ENCODE data around the gene FIGN. TPM values are rescaled to one million over a fixed set of nuclear protein-coding genes. Genes with fewer than 3 reads are reported as not detected.

The FIGN gene
- total and polyA plus RNA-seq, 2 of the 13 experiments (the other 11 are each of a cell fraction or from before 2014, with no cell fraction given) = 6.6 to 6.7 TPM

GRCh38 chr2:163551616-163552373 is 184.0 kb downstream of the FIGN start:
- Histone ChIP-seq H3K27me3 (ENCODE audit: control insufficient read depth in 1 of 2, insufficient read depth in 2 of 2, low read length in 2 of 2) (no peaks in the 10 kb centered on the region), H3K9me3 (ENCODE audit: low read length) (no peaks in the 10 kb centered on the region), H2AFZ (ENCODE audit: low read length) (no peak overlapping the region), H3K79me2 (ENCODE audit: insufficient read depth, low read length) (no peaks in the 10 kb centered on the region), H3K36me3 (replicated peaks in 1 of 2; ENCODE audit: control insufficient read depth in 1 of 2, insufficient read depth in 2 of 2, low read length in 2 of 2) (no peaks in the 10 kb centered on the region), H3K9ac (ENCODE audit: insufficient read depth, low read depth, low read length) (no peak overlapping the region), H3K27ac (ENCODE audit: extremely low read length, insufficient read depth, low read length) (no peak overlapping the region), H3K4me3 (replicated peaks in 1 of 3; ENCODE audit: insufficient read depth in 1 of 3, low read depth in 2 of 3, low read length in 3 of 3) (no peak overlapping the region), H4K20me1 (ENCODE audit: insufficient read depth, low read length) (no peaks in the 10 kb centered on the region), H3K4me1 (ENCODE audit: insufficient read depth, low read length) (no peaks in the 10 kb centered on the region), H3K4me2 (ENCODE audit: low read depth, low read length) (no peak overlapping the region)
- FAIRE-seq (no peak), DNase-seq (ENCODE audit: low spot score) (no peak), ATAC-seq (no peak)
- TF ChIP-seq ZNF138 (CRISPR knock-in tag; IDR thresholded peaks at IDR 0.05; ENCODE audit: low read depth) = no peak
- no peak for TF ChIP-seq ZBTB44 (CRISPR knock-in tag; IDR thresholded peaks at IDR 0.05)
- TF ChIP-seq DMTF1 (CRISPR knock-in tag; IDR thresholded peaks at IDR 0.05) = no peak
- no peak for TF ChIP-seq SNAI1 (CRISPR knock-in tag; IDR thresholded peaks at IDR 0.05; ENCODE audit: borderline replicate concordance)
- no peak for TF ChIP-seq PBX3 (CRISPR knock-in tag; IDR thresholded peaks at IDR 0.05; ENCODE audit: borderline replicate concordance)
- no peak for TF ChIP-seq MYC (CRISPR knock-in tag; IDR thresholded peaks at IDR 0.05; ENCODE audit: borderline replicate concordance)
- TF ChIP-seq ZNF704 (CRISPR knock-in tag; IDR thresholded peaks at IDR 0.05; ENCODE audit: borderline replicate concordance) = no peak
- no peak for TF ChIP-seq MNT (IDR thresholded peaks at IDR 0.05)
- no peak for TF ChIP-seq HCFC1 (IDR thresholded peaks at IDR 0.05; ENCODE audit: low read depth, low read length)
- CTCF ChIA-PET (ENCODE audit: low intra/inter-chr PET ratio, low total read pairs) = no interaction called here
- in situ Hi-C loops (cut with HindIII; ENCODE audit: extremely low pct_ligation_motif_present, low pct_unique_long_range_greater_than_20kb) = no loop called here
- POLR2A ChIA-PET = no interaction called here
- intact Hi-C loops (cut with micrococcal nuclease; ENCODE audit: unreplicated experiment) = no loop called here
- WGBS (ENCODE audit: low lambda C conversion rate) = 16% methylated on average over 3 of the region's 3 CpGs
- no TSS peak for BruUV-seq (replicated peaks)

Measured in HepG2 (cell line).